HEK293T (cell line): Measurements from ENCODE around the gene FLNB.

ENCODE experiments used
- CTCF ChIA-PET: fragments of 350-600 bp; formaldehyde crosslinking; extraction: SDS; loops from one replicate; lab custom pipeline; 2021; ENCODE audit warnings: antibody characterized with exemption, inconsistent platforms; lab: Yijun Ruan, JAX
- POLR2A ChIA-PET: fragments of 350-600 bp; formaldehyde crosslinking; extraction: SDS; loops from one replicate; lab custom pipeline; 2020; ENCODE audit warnings: antibody characterized with exemption, inconsistent platforms; lab: Yijun Ruan, JAX
- DNase-seq: peaks from one replicate; pipeline ENCODE4 v3.0.0; 2012; ENCODE audit warnings: mixed read lengths; ENCODE audit errors: extremely low spot score
- ARNT ChIP-seq: fragments of 450-650 bp; IDR thresholded peaks from 2 replicates; pipeline ENCODE4 v1.6.1; 2017; ENCODE audit warnings: mild to moderate bottlenecking
- BHLHE40 ChIP-seq: fragments of 450-650 bp; IDR thresholded peaks from 2 replicates; pipeline ENCODE4 v1.6.1; 2016; ENCODE audit warnings: mild to moderate bottlenecking, moderate library complexity, borderline replicate concordance
- CTBP1 ChIP-seq: fragments of 450-650 bp; IDR thresholded peaks from 2 replicates; pipeline ENCODE4 v1.6.1; 2016; ENCODE audit warnings: borderline replicate concordance
- ELF4 ChIP-seq: fragments of 450-650 bp; IDR thresholded peaks from 2 replicates; pipeline ENCODE4 v1.6.1; 2017; ENCODE audit warnings: antibody characterized with exemption
- FOXA1 ChIP-seq: fragments of 450-650 bp; IDR thresholded peaks from 2 replicates; pipeline ENCODE4 v1.6.1; 2016; ENCODE audit warnings: mild to moderate bottlenecking
- FOXK2 ChIP-seq: fragments of 450-650 bp; IDR thresholded peaks from 2 replicates; pipeline ENCODE4 v1.6.1; 2016; ENCODE audit warnings: mild to moderate bottlenecking
- FOXM1 ChIP-seq: fragments of 450-650 bp; IDR thresholded peaks from 2 replicates; pipeline ENCODE4 v1.6.1; 2017; ENCODE audit warnings: mild to moderate bottlenecking, borderline replicate concordance
- HDGF ChIP-seq: fragments of 450-650 bp; IDR thresholded peaks from 2 replicates; pipeline ENCODE4 v1.6.1; 2017; ENCODE audit warnings: antibody characterized with exemption, borderline replicate concordance
- L3MBTL2 ChIP-seq: fragments of 450-650 bp; conservative IDR thresholded peaks from 2 replicates; pipeline ENCODE4 v1.6.1; 2016; ENCODE audit warnings: mild to moderate bottlenecking
- LEF1 ChIP-seq: fragments of 450-650 bp; IDR thresholded peaks from 2 replicates; pipeline ENCODE4 v1.6.1; 2017; ENCODE audit warnings: mild to moderate bottlenecking, borderline replicate concordance
- NFRKB ChIP-seq: fragments of 450-650 bp; IDR thresholded peaks from 2 replicates; pipeline ENCODE4 v1.6.1; 2016; ENCODE audit warnings: mild to moderate bottlenecking, moderate library complexity
- PKNOX1 ChIP-seq: fragments of 450-650 bp; IDR thresholded peaks from 2 replicates; pipeline ENCODE4 v1.6.1; 2016
- SP1 ChIP-seq: fragments of 450-650 bp; IDR thresholded peaks from 2 replicates; pipeline ENCODE4 v1.6.1; 2017
- SUZ12 ChIP-seq: fragments of 450-650 bp; IDR thresholded peaks from 2 replicates; pipeline ENCODE4 v1.6.1; 2016; ENCODE audit warnings: mild to moderate bottlenecking
- TARDBP ChIP-seq: fragments of 450-650 bp; IDR thresholded peaks from 2 replicates; pipeline ENCODE4 v1.6.1; 2016
- ZNF384 ChIP-seq: fragments of 450-650 bp; IDR thresholded peaks from 2 replicates; pipeline ENCODE4 v1.6.1; 2016

FLNB gene

GRCh38 chr3:57998366-57999283, 9.6 kb upstream of the FLNB start:
- no peak for TF ChIP-seq TARDBP
- no peak for TF ChIP-seq CTBP1
- TF ChIP-seq BHLHE40, result no peak
- TF ChIP-seq SUZ12, result no peak
- TF ChIP-seq FOXM1, result no peak
- no peak for TF ChIP-seq NFRKB
- no peak for TF ChIP-seq ARNT
- TF ChIP-seq SP1, result no peak
- TF ChIP-seq FOXK2, result no peak
- TF ChIP-seq HDGF, result no peak
- TF ChIP-seq L3MBTL2, result no peak
- TF ChIP-seq FOXA1, result no peak
- TF ChIP-seq LEF1, result no peak
- no peak for TF ChIP-seq ZNF384
- no peak for TF ChIP-seq ELF4
- TF ChIP-seq PKNOX1, result no peak
- POLR2A ChIA-PET, result no interaction called here
- peak; percentile 39 for DNase-seq
- CTCF ChIA-PET, result interaction anchor here (0.8 to 1.2 kb wide), 3 partner anchors 9 to 179 kb away, joined by 4 read pairs; no protein-coding TSS in a partner anchor

GRCh38 chr3:57999417-58000115, 8.7 kb upstream of the FLNB start:
- no peak for DNase-seq
- TF ChIP-seq SUZ12, result no peak
- ChIA-PET CTCF (interaction anchor here (0.6 to 0.8 kb wide), 3 partner anchors 8 to 178 kb away, joined by 3 to 4 read pairs (median 4); no protein-coding TSS in a partner anchor), POLR2A (no interaction called here)

GRCh38 chr3:58000306-58001085, 7.7 kb upstream of the FLNB start:
- ChIA-PET CTCF (interaction anchor here (0.6 kb wide), 2 partner anchors 172 to 226 kb away, joined by 3 read pairs; no protein-coding TSS in a partner anchor), POLR2A (no interaction called here)
- DNase-seq, result no peak
- TF ChIP-seq HDGF (no peak), CTBP1 (no peak), SP1 (no peak), PKNOX1 (no peak), LEF1 (no peak), TARDBP (no peak), ZNF384 (no peak), FOXM1 (no peak), ARNT (no peak), L3MBTL2 (no peak), ELF4 (no peak), NFRKB (no peak), BHLHE40 (no peak), FOXK2 (no peak), FOXA1 (no peak), SUZ12 (no peak)

GRCh38 chr3:58001086-58001467, 7.1 kb upstream of the FLNB start:
- DNase-seq, result no peak
- CTCF ChIA-PET, result no interaction called here
- no peak for TF ChIP-seq FOXA1
- POLR2A ChIA-PET, result no interaction called here

GRCh38 chr3:58001979-58002378, 6.2 kb upstream of the FLNB start:
- DNase-seq, result no peak
- ChIA-PET POLR2A (no interaction called here), CTCF (no interaction called here)
- TF ChIP-seq PKNOX1 (no peak), FOXA1 (no peak), ELF4 (no peak), FOXM1 (no peak), ARNT (no peak), SP1 (no peak), L3MBTL2 (no peak), FOXK2 (no peak), CTBP1 (no peak), TARDBP (no peak), SUZ12 (no peak), LEF1 (no peak), HDGF (no peak), ZNF384 (no peak), BHLHE40 (no peak)
